COR-L47 (cell line): ENCODE results near the gene GNG11.
A peak's percentile ranks its signal among the peaks of the same experiment; 100 is the strongest.
"Not testable (repeated sequence)": the region's sequence is repeated elsewhere in the genome, so short reads cannot be mapped to it uniquely, and the experiment has no call there.

ENCODE experiments used
- DNase-seq: peaks from one replicate; lab custom pipeline; 2025; lab: John Stamatoyannopoulos, UW

GNG11 gene

DNA sequence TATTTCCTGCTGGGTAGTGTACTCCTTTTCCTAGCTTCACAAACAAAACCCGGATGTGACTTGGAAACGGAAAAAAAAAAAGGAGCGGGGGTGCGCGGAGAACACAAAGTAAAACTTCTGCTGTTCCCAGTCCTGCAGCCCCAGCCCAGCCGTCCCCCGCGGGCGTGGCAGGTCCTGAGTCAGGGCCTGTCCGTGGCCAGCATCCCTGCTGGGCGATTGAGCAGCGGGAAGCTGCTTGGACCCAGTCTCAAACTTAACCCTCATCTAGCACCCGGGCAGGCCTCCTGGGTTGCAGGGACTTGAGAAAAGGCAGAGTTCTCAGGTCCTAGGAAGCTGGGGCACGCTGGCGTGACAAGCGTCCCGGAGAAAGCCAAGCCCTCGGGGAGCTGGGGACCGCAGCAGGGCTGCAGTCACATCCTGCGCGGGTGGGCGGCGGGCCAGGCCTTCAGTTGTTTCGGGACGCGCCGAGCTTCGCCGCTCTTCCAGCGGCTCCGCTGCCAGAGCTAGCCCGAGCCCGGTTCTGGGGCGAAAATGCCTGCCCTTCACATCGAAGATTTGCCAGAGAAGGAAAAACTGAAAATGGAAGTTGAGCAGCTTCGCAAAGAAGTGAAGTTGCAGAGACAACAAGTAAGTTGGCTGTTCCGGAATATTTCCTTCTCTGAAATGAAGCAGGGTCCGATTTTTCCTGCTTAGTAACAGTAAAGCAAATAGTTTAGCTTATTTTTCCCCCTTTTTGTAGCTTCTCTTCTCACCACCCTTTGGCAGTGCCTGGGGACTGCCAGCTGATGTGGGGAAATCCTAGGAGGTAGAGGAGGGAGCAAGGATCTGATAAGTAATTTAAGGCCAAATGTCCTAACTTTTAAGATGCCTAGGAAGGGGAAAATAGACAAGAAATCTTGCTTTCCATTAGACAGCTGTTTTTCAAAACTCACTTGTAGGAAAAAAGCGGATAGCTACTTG, at the start of gene GNG11:
TSS of gene GNG11 (plus strand) at position 129 of the 960 bp plus-strand sequence. CDS start at position 532, 403 bp downstream.
- no peak for DNase-seq

- no peak for DNase-seq
These were observed 47.4 kb upstream of the GNG11 start for GRCh38 chr7:93873998-93874574.

DNA sequence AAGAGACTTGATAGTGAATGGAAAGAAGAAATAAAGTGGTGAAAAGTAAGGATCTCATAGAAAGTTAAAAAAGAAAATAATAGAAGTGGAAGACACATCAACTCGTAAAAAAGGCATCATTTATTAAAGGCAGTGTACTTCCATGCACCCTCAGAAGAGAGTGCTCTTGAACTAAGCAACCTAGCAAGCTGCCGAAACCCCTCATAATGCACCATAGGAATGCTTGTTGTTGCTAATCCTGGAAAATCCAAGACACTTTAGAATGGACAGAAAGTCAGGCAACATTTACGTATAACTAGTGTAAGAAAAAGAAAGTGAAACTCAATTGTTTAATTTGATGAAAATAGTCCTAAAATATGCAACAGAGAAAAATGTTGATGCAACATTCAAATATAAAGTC, 43.8 kb upstream of the GNG11 start:
- no peak for DNase-seq

- no peak for DNase-seq
These were observed 42.2 kb upstream of the GNG11 start for GRCh38 chr7:93879356-93879755.

DNA sequence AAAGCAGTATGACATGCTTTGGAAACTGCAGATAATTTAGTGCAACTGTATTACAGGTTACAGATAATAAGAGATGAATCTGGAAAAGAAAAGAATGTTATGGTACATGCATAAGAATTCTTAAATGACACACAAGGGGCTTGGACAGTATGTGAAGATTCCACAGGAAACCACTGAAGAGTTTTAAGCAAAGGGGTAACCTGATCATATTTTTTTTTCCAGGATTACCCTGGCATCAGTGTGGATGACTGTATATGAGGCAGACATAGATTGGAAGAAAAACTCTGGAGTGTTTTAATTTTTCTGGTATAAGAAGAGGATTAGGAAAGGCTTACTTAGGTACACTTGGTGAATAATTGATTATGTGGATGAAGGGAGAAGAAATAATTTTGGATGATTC, 39.1 kb upstream of the GNG11 start:
- no peak for DNase-seq

DNA sequence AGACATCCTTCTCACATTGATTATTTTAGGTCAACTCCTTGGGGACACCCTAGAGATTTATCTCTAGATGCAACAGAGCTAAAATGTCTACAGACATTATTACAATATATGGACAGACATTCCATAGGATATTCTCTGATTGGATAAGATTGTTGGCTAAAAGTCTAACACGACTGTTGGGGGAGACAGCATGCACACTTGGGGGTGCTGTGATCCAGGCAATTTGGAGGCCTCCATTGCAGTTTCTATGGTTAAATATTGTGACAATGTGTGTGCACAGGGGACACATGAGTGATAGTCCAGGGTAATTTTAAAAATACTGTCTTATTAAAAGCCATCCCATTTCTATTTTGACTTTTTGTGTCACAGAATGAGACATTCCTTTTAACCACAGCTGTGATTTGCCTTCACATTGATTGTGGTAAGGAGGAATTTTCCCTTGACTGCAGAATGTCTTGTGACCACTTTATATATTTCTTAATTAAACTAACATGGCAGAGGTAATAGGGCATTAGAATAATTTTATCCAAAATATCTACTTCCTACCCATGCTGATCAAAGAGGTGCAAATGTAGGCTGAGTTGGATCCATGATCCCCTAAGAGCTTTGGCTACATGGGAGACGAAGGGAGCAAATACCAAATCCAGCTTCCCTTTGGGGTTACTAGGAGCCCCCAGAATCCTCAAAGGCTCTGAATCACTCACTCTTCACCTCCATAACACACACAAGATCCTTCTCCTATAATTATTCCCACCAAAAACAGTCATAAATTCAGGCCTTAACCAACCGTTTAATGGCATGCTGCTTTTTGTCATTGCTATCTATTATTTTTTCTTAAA, 38.2 kb upstream of the GNG11 start:
- DNase-seq = no peak

- no peak for DNase-seq
These were observed 37.6 kb upstream of the GNG11 start for GRCh38 chr7:93883917-93884345.

GRCh38 chr7:93884541-93884940, 37.0 kb upstream of the GNG11 start:
- DNase-seq = no peak

GRCh38 chr7:93889261-93889660, 32.3 kb upstream of the GNG11 start:
- no peak for DNase-seq

DNA sequence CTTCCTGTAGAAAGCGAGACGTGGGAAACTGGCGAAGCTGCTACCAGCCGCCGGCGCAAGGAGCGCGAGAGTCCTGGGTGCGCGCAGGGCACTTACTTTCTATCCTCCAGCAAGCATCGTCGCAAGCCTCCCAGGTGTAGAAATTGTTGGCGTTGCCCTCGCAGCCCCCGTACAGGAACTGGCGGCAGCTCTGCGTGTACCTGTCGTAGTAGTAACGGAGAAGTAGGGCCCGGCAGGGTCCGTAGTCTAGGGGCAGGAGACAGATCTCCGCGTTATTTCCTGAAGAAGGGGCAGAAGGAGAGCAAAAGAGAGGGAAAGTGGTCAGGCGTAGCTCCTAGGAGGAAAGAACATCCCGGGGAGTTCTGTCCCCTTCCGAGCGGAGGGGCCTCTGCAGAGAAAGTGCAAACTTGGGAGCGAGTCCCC, 31.5 kb upstream of the GNG11 start:
- peak; percentile 6 for DNase-seq

GRCh38 chr7:93890464-93891068, 31.0 kb upstream of the GNG11 start, which contains the start of gene TFPI2:
TSS of gene TFPI2 (minus strand) at chr7:93890753. CDS start at chr7:93890678, 75 bp downstream.
- DNase-seq = no peak

GRCh38 chr7:93894426-93894825, 27.1 kb upstream of the GNG11 start:
- DNase-seq = no peak

GRCh38 chr7:93894966-93895640, 26.4 kb upstream of the GNG11 start:
- DNase-seq = no peak

- no peak for DNase-seq
These were observed 25.5 kb upstream of the GNG11 start for GRCh38 chr7:93895859-93896600.

- DNase-seq = no peak
These were observed 23.9 kb upstream of the GNG11 start for GRCh38 chr7:93897680-93898079.

- DNase-seq = peak; percentile 4
These were observed 18.6 kb upstream of the GNG11 start for GRCh38 chr7:93902777-93903423.

- DNase-seq = no peak
These were observed 15.3 kb upstream of the GNG11 start, which contains the start of gene GNGT1 for GRCh38 chr7:93906267-93906666. TSS of gene GNGT1 (plus strand) at chr7:93906567. CDS start at chr7:93906747, 180 bp downstream.

DNA sequence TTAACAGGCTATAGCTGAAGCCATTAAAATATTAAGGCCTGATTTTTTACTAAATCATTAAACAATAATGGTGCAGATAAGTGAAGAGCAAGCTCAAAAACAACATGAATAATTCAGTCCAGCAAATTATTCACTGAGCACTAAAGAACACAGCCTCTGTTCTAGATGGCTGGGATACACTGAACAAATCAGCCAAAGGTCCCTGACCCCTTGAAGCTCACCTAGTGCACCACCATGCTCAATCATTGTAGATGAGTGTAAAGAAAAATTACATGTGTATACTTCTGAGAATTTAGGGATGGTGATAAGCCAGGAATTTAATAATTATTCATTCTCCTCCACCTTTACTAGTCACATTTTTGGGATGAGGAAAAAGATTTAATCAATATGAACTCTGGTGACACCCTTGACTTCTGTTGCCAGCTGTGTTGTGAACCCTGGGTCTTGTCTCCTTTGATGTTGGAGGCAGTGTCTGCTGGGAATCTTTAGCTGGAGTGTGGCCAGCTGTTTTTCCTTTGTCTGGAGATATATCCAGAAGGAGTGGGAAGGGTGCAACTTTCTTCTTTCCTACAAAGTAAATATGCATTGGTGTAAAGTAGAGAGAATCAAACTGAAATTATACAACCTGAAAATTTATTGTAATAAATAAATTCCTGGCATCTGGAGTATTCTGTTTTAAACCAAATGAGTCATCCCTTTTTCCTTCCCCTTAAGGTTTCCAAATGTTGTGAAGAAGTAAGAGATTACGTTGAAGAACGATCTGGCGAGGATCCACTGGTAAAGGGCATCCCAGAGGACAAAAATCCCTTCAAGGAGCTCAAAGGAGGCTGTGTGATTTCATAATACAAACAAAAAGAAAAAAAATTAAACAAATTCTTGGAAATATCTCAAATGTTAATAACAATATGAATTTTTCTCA, 11.2 kb upstream of the GNG11 start:
- no peak for DNase-seq

DNA sequence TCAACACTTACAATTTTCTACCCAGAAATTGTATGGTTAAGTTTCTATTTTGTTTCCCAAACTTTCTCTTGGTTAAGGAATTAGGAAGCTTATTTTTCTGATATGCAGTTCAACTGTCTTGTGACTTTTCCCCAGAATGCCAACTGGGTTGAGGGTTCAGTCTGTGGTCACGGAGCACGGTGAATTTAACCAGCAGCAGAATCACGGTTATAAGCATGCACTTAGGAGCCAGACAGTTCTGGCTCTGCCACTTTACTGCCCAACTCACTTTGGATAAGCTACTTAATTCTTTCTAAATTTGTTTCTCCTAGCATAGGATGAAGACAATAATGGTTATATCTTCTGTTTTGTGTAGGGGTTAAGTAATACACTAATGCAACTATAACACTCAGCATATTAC, 10.3 kb upstream of the GNG11 start:
- not testable (repeated sequence) for DNase-seq
